AG04449 (cell line): Measurements from ENCODE around the gene LCN2.

Experiments used
- CTCF ChIA-PET: fragments of 350-600 bp; formaldehyde crosslinking; extraction: SDS; loops from one replicate; lab custom pipeline; 2021; ENCODE audit warnings: antibody characterized with exemption; lab: Yijun Ruan, JAX
- POLR2A ChIA-PET: fragments of 400-600, 350-600 bp; formaldehyde crosslinking; extraction: SDS; loops from one replicate; lab custom pipeline; 2020; ENCODE audit warnings: antibody characterized with exemption, inconsistent platforms; lab: Yijun Ruan, JAX
- DNase-seq: peaks from one replicate; pipeline ENCODE4 v3.0.0-alpha.2; 2010; ENCODE audit warnings: low read depth, low spot score
- H3K4me3 ChIP-seq: 2 replicates; pipeline ENCODE4 v1.5.1; 2011; ENCODE audit warnings: low read depth, mild to moderate bottlenecking, control low read depth, low read length
- TF ChIP-seq, protein P1 (sequence below): IDR thresholded peaks from one replicate; pipeline ENCODE4 v1.5.1; 2011; ENCODE audit warnings: mild to moderate bottlenecking, moderate library complexity, low read length, control low read depth, inconsistent platforms; ENCODE audit not compliant: insufficient read depth; ENCODE audit errors: missing control alignments

The LCN2 gene

DNA sequence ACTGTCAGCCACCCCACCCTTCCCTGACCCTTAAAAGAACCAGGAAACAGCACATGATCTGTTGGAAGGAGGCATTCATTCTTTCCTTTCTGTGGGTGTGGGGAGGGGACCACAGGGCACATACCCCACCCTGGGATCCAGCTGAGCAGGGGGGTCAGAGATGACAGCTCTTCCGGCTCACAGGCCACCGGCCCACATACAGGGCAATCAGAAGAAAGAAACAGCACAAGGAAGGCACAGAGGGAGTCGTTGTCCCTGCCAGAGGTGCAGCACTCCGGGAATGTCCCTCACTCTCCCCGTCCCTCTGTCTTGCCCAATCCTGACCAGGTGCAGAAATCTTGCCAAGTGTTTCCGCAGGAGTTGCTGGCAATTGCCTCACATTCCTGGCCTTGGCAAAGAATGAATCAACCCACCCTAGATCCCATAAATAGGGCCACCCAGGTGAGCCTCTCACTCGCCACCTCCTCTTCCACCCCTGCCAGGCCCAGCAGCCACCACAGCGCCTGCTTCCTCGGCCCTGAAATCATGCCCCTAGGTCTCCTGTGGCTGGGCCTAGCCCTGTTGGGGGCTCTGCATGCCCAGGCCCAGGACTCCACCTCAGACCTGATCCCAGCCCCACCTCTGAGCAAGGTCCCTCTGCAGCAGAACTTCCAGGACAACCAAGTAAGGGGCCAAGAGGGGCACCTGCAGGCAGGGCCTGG is at the start of gene LCN2:
TSS of gene LCN2 (plus strand) at position 453 of the 701 bp plus-strand sequence. CDS start at position 526, 73 bp downstream.
- TF ChIP-seq, protein P1, sequence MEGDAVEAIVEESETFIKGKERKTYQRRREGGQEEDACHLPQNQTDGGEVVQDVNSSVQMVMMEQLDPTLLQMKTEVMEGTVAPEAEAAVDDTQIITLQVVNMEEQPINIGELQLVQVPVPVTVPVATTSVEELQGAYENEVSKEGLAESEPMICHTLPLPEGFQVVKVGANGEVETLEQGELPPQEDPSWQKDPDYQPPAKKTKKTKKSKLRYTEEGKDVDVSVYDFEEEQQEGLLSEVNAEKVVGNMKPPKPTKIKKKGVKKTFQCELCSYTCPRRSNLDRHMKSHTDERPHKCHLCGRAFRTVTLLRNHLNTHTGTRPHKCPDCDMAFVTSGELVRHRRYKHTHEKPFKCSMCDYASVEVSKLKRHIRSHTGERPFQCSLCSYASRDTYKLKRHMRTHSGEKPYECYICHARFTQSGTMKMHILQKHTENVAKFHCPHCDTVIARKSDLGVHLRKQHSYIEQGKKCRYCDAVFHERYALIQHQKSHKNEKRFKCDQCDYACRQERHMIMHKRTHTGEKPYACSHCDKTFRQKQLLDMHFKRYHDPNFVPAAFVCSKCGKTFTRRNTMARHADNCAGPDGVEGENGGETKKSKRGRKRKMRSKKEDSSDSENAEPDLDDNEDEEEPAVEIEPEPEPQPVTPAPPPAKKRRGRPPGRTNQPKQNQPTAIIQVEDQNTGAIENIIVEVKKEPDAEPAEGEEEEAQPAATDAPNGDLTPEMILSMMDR, result no peak
- POLR2A ChIA-PET, result no interaction called here
- CTCF ChIA-PET, result no interaction called here
- DNase-seq, result no peak
- no peak within 1 kb of the TSS for H3K4me3 ChIP-seq

DNA sequence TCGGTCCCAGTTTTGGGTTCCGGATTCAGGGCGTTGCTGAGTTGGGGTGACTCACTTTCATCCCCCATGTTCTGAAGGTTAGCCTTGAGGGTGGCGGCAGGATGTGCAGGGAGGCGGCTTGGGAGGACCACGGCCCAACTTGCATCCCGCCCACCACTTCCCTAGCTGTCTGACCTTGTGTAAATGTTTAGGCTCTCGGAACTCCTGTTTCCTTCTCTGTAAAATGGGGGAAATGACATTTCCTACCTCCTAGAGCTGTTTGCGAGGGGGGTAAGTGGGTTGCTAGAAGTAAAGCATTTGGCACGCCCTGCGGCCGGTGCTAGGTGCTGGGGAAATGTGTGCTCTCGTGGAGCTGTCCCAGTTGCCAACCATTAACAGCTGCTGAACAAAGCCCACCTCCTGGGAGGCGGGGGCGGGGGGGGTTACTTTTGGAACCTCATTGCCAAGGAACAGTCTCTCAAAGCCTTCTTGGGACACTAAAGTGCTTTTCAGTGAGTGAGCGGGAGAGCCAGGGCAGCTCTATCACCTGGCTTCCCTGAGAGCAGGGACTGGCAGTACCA is 49.2 kb upstream of the LCN2 start:
- peak overlapping the region; percentile 72 for H3K4me3 ChIP-seq
- CTCF ChIA-PET, result interaction anchor here (0.6 to 15.3 kb wide), 8 partner anchors 8 to 157 kb away, joined by 3 to 264 read pairs (median 4); no protein-coding TSS in a partner anchor
- TF ChIP-seq, protein P1, result no peak
- DNase-seq, result no peak
- POLR2A ChIA-PET, result interaction anchor here (0.6 to 1.7 kb wide), 6 partner anchors 9 to 156 kb away, joined by 3 to 4 read pairs (median 3); partner anchors contain the start of genes EEIG1 and SLC25A25

DNA sequence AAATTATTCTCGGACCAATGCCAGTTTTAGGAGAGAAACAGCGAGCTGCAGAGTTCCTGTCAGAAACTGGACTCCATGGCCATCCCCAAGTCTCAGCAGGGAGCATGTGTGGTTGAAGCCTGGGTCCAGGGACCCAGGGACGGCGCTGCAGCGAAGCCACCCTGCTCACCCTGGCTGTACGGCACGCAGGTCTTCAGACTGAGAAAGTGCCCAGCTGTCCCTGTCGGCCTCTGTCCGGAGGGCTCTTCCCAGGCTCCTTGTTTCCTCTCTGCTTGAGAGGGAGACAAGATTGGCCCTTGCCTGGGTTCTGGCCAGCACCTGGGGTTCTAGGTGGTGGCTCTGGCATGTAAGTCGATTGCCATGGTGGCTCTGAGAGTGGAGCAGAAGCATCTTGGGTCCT is 48.7 kb upstream of the LCN2 start:
- ChIA-PET POLR2A (interaction anchor here (0.8 to 1.2 kb wide), 2 partner anchors 9 to 120 kb away, joined by 3 to 4 read pairs; partner anchors contain the start of gene EEIG1), CTCF (interaction anchor here (1.1 to 15.3 kb wide), 6 partner anchors 9 to 158 kb away, joined by 3 to 264 read pairs (median 10); no protein-coding TSS in a partner anchor)
- DNase-seq, result no peak
- TF ChIP-seq, protein P1, result no peak
- no peak overlapping the region for H3K4me3 ChIP-seq

DNA sequence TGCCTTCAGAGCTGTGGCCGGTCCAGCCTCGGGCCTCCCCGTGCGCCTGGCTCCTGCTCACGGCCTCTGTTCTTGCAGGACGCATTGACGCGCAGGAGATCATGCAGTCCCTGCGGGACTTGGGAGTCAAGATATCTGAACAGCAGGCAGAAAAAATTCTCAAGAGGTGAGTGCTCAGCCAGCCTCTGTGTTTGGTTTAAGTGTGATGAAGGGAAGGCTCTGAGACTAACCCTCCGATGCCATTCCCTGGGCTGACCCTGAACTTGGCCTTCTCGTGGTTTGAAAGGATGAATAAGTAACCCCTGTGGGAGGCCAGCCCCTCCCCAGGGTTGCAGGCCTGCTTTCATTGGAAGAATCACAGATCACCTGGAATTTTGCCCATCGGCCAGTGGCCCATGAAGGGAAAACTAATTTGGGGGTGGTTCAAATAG is 48.0 kb upstream of the LCN2 start:
- no peak for DNase-seq
- no peak overlapping the region for H3K4me3 ChIP-seq
- ChIA-PET POLR2A (interaction anchor here (0.8 kb wide), 1 partner anchor 120 kb away, joined by 3 read pairs; the partner anchor contains the start of gene EEIG1), CTCF (interaction anchor here (1.2 to 15.3 kb wide), 5 partner anchors 10 to 159 kb away, joined by 3 to 264 read pairs (median 15); no protein-coding TSS in a partner anchor)
- TF ChIP-seq, protein P1, result no peak

DNA sequence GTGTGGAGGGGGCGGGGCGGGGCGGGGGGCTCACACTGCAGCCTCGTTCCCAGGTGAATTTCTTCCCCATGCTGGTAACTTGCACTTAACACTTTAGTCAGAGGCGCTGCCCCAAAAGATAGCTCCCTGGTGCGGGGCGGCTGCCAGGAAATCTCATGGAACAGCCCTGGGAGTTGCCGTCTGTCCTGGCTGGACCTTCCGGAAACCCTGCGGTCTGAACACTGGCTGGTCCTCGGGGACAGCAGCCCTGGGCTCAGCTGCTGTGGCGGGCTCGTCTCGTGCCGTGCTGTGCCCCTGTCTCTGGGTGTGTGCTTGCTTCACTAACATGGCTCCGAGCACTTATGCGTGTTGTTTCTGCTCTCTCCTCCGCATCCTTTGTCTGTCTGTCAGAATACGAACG is 47.6 kb upstream of the LCN2 start:
- TF ChIP-seq, protein P1, result no peak
- no peak overlapping the region for H3K4me3 ChIP-seq
- POLR2A ChIA-PET, result no interaction called here
- CTCF ChIA-PET, result interaction anchor here (1.2 to 14.9 kb wide), 5 partner anchors 14 to 27 kb away, joined by 3 to 264 read pairs (median 4); no protein-coding TSS in a partner anchor
- no peak for DNase-seq

DNA sequence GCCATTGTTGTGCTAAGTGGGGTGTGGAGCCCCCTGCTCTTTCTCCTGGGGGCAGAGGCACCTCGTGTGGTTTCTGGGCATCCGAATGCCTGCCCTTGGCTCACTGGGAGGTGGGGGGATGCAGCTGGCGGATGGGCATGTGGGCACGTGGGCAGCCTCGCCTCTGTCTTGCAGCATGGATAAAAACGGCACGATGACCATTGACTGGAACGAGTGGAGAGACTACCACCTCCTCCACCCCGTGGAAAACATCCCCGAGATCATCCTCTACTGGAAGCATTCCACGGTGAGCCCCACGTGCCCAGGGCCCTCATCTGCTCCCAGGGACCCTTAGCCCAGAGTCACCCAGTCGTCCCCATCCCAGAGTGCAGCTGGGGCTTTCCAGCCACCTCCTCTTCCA is 47.1 kb upstream of the LCN2 start:
- ChIA-PET POLR2A (no interaction called here), CTCF (interaction anchor here (1.2 to 14.9 kb wide), 4 partner anchors 13 to 310 kb away, joined by 3 to 264 read pairs (median 4); no protein-coding TSS in a partner anchor)

More for the DNA sequence above, 47.1 kb upstream of the LCN2 start:
- TF ChIP-seq, protein P1, result no peak
- DNase-seq, result no peak
- no peak overlapping the region for H3K4me3 ChIP-seq
